PC-3 (cell line): ENCODE results near the gene CBR3. TPM values are rescaled to one million over a fixed set of nuclear protein-coding genes. Genes with fewer than 3 reads are reported as not detected.
A peak's percentile ranks its signal among the peaks of the same experiment; 100 is the strongest.

Source experiments
- ATAC-seq: fragments of 200-7000 bp; cut with Tn5 transposase; 2 replicates; pipeline ENCODE4 v1.9.1; 2020; ENCODE audit warnings: mild to moderate bottlenecking, moderate library complexity
- BruUV-seq: library from RNA; stranded (reverse); fragments of 400-500 nt; replicated peaks from 2 replicates; lab custom pipeline; 2021; lab: Mats Ljungman, UMichigan
- CTCF ChIA-PET: fragments of 300-600 bp; sonication (Branson Sonifier 250); formaldehyde crosslinking; loops from one replicate; lab custom pipeline; 2022; ENCODE audit warnings: antibody characterized with exemption; lab: Charles Lee
- POLR2A ChIA-PET: fragments of 300-600 bp; sonication (Branson Sonifier 250); formaldehyde crosslinking; loops from one replicate; lab custom pipeline; 2022; ENCODE audit warnings: antibody characterized with exemption; ENCODE audit not compliant: unreplicated experiment; lab: Charles Lee
- DNase-seq: peaks from one replicate; pipeline ENCODE4 v3.0.0-alpha.2; 2015
- H2AFZ ChIP-seq: fragments of 300-600 bp; sonication (generic); 2 replicates; pipeline ENCODE4 v1.6.0; 2016; ENCODE audit warnings: antibody characterized with exemption, low read length
- H3F3A ChIP-seq: fragments of 300-600 bp; sonication (generic); one replicate; pipeline ENCODE4 v1.6.0; 2017; ENCODE audit warnings: antibody characterized with exemption, low read length, control low read depth, mild to moderate bottlenecking; ENCODE audit not compliant: unreplicated experiment
- H3K27ac ChIP-seq: fragments of 300-600 bp; sonication (generic); 2 replicates; pipeline ENCODE4 v1.5.1; 2016; ENCODE audit warnings: mild to moderate bottlenecking, low read length
- H3K27me3 ChIP-seq: fragments of 300-600 bp; sonication (generic); 2 replicates; pipeline ENCODE4 v1.6.1; 2016; ENCODE audit warnings: low read length, mixed read lengths
- H3K36me3 ChIP-seq: fragments of 300-600 bp; sonication (generic); 2 replicates; pipeline ENCODE4 v1.6.1; 2016; ENCODE audit warnings: low read depth, mixed run types, low read length, mixed read lengths
- H3K4me1 ChIP-seq: fragments of 300-600 bp; sonication (generic); 2 replicates; pipeline ENCODE4 v1.5.1; 2016; ENCODE audit warnings: low read length; ENCODE audit not compliant: insufficient read depth
- H3K4me2 ChIP-seq: fragments of 300-600 bp; sonication (generic); 2 replicates; pipeline ENCODE4 v1.6.0; 2016; ENCODE audit warnings: low read length
- H3K4me3 ChIP-seq: fragments of 300-600 bp; sonication (generic); 2 replicates; pipeline ENCODE4 v1.5.1; 2016; ENCODE audit warnings: mild to moderate bottlenecking, low read length, mixed read lengths
- H3K79me2 ChIP-seq: fragments of 300-600 bp; sonication (generic); 2 replicates; pipeline ENCODE4 v1.6.1; 2017; ENCODE audit warnings: low read length, mixed read lengths
- H3K9ac ChIP-seq: fragments of 300-600 bp; sonication (generic); 2 replicates; pipeline ENCODE4 v1.6.0; 2016; ENCODE audit warnings: mild to moderate bottlenecking, low read length
- H3K9me2 ChIP-seq: fragments of 300-600 bp; sonication (generic); replicated peaks from 2 replicates; pipeline ENCODE4 v1.6.1; 2016; ENCODE audit warnings: mixed run types, low read length, mixed read lengths
- H3K9me3 ChIP-seq: fragments of 300-600 bp; sonication (generic); 2 replicates; pipeline ENCODE4 v1.6.1; 2016; ENCODE audit warnings: low read length, mixed read lengths
- H4K20me1 ChIP-seq: fragments of 300-600 bp; sonication (generic); 2 replicates; pipeline ENCODE4 v1.6.1; 2016; ENCODE audit warnings: low read length, mixed read lengths
- CTCF ChIP-seq: fragments of 300-600 bp; sonication (generic); conservative IDR thresholded peaks from 2 replicates; pipeline ENCODE4 v1.5.1; 2017; ENCODE audit warnings: antibody characterized with exemption, low read depth, mild to moderate bottlenecking, low read length
- EZH2 ChIP-seq: fragments of 300-600 bp; sonication (generic); IDR thresholded peaks from one replicate; pipeline ENCODE4 v1.6.1; 2017; ENCODE audit warnings: antibody characterized with exemption, mild to moderate bottlenecking, low read length; ENCODE audit not compliant: unreplicated experiment
- EZH2phosphoT487 ChIP-seq: fragments of 300-600 bp; sonication (generic); IDR thresholded peaks from 2 replicates; pipeline ENCODE4 v1.6.1; 2018; ENCODE audit warnings: mild to moderate bottlenecking, antibody characterized with exemption, low read length, borderline replicate concordance
- intact Hi-C: fragments of 100-400 bp; cut with micrococcal nuclease; formaldehyde crosslinking; loops from 2 replicates; pipeline ENCODE4 v1.9.0; 2023
- total RNA-seq: library from RNA; depleted of rRNA; stranded (reverse); fragments of >200 nt; gene quantifications from 2 replicates; pipeline ENCODE4 v1.2.3, GENCODE V29; 2014

Gene CBR3
- total RNA-seq, 1 experiment from 2014 or later: 49.3 TPM

DNA sequence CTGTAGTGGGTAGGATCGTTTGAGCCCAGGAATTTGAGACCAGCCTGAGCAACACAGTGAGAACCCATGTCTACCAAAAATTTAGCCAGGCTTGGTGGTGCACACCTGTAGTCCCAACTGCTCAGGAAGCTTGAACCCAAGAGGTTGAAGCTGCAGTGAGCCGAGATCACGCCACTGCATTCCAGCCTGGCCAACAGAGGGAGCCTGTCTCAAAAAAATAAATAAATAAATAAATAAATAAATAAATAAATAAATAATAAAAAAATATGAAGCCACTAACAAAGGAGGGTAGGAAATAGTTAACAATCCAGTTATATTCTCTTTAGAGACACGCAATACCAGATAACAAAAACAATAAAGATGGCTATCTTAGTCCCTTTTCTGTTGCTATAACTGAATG is 11.9 kb upstream of the CBR3 start:
- Histone ChIP-seq H3F3A (no peaks in the 10 kb centered on the region), H3K27me3 (no peaks in the 10 kb centered on the region), H3K79me2 (no peaks in the 10 kb centered on the region), H4K20me1 (no peaks in the 10 kb centered on the region), H3K4me1 (peaks cover 19% of the 10 kb centered on the region), H3K9me3 (no peaks in the 10 kb centered on the region), H2AFZ (no peak overlapping the region), H3K36me3 (no peaks in the 10 kb centered on the region), H3K4me3 (no peak overlapping the region), H3K27ac (no peak overlapping the region), H3K4me2 (no peak overlapping the region), H3K9me2 (no peaks in the 10 kb centered on the region), H3K9ac (no peak overlapping the region)
- no peak for DNase-seq
- intact Hi-C loops: no loop called here
- no peak for ATAC-seq
- CTCF ChIA-PET: no interaction called here
- POLR2A ChIA-PET: no interaction called here
- TF ChIP-seq EZH2phosphoT487 (no peak), EZH2 (no peak), CTCF (peak; percentile 34)
- no TSS peak for BruUV-seq

- no peaks in the 10 kb centered on the region for H4K20me1 ChIP-seq
- H3F3A ChIP-seq: no peaks in the 10 kb centered on the region
- H3K4me1 ChIP-seq: peaks cover 19% of the 10 kb centered on the region
- no peaks in the 10 kb centered on the region for H3K9me3 ChIP-seq
- no peaks in the 10 kb centered on the region for H3K9me2 ChIP-seq
- H3K4me2 ChIP-seq: no peak overlapping the region
- no peak overlapping the region for H2AFZ ChIP-seq
- no peak overlapping the region for H3K4me3 ChIP-seq
- no peak overlapping the region for H3K27ac ChIP-seq
- H3K27me3 ChIP-seq: no peaks in the 10 kb centered on the region
- ATAC-seq: no peak
- no TSS peak for BruUV-seq
- no peak for DNase-seq
- TF ChIP-seq EZH2phosphoT487 (no peak), EZH2 (no peak), CTCF (no peak)
- no peaks in the 10 kb centered on the region for H3K36me3 ChIP-seq
- H3K9ac ChIP-seq: no peak overlapping the region
- no peaks in the 10 kb centered on the region for H3K79me2 ChIP-seq
- intact Hi-C loops: no loop called here
- ChIA-PET POLR2A (no interaction called here), CTCF (no interaction called here)
Observed at GRCh38 chr21:36124395-36124794, 10.5 kb upstream of the CBR3 start.

DNA sequence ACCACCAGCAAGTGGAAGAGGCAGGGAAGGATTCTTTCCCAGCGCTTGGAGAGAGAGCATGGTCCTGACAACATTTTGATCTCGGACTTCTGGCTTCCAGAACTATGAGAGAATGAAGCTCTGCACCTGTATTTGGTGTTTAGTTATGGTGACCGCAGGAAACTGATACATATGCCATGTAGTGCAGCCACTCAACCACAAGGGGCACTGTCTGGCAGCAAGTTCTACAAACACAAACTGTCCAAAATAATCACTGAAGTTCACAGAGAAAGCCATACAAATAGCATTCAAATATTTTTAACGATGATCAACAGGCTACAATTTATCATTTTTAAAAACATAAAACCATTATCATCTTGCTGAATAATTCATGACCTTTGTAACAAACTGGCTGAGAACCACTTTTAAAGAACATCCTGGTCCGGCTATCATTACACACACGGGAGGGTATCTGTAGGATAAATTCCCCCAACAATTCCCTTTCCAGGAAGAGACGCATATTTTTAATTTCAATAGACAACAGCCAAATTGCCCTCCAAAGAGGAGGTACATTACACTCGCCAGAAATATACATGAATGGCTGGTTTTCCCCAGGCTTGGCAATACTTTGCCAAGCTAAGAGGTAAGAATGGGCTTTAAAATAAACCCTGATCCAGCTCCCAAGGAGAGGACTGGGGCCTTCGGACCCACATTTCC is 9.2 kb upstream of the CBR3 start:
- peak overlapping the region; percentile 23 for H2AFZ ChIP-seq
- H3K27ac ChIP-seq: peak overlapping the region; percentile 83
- POLR2A ChIA-PET: interaction anchor here (0.6 kb wide), 1 partner anchor 27 kb away, joined by 3 read pairs; no protein-coding TSS in a partner anchor
- BruUV-seq: no TSS peak
- H3K79me2 ChIP-seq: no peaks in the 10 kb centered on the region
- CTCF ChIA-PET: interaction anchor here (0.5 to 1.0 kb wide), 3 partner anchors 43 to 368 kb away, joined by 3 to 4 read pairs (median 4); no protein-coding TSS in a partner anchor
- H3K9me3 ChIP-seq: no peaks in the 10 kb centered on the region
- H3K4me2 ChIP-seq: peak overlapping the region; percentile 70
- H3K4me1 ChIP-seq: peaks cover 21% of the 10 kb centered on the region
- no peak for TF ChIP-seq EZH2
- peak; percentile 92 for TF ChIP-seq CTCF
- intact Hi-C loops: no loop called here
- no peaks in the 10 kb centered on the region for H3K36me3 ChIP-seq
- no peaks in the 10 kb centered on the region for H3K9me2 ChIP-seq
- peak overlapping the region; percentile 42 for H3K9ac ChIP-seq
- H3K4me3 ChIP-seq: peak overlapping the region; percentile 28; the same call in 1 of the 2 replicates
- no peaks in the 10 kb centered on the region for H3F3A ChIP-seq
- no peaks in the 10 kb centered on the region for H4K20me1 ChIP-seq
- no peaks in the 10 kb centered on the region for H3K27me3 ChIP-seq
- peak; percentile 76 for DNase-seq
- ATAC-seq: peak; percentile 37
